NOMO-1 treated with DMSO at 0.1 percent for 48 hours (cell line): ENCODE measurements around the gene MAGI2.
"Not testable (repeated sequence)": the region's sequence is repeated elsewhere in the genome, so short reads cannot be mapped to it uniquely, and the experiment has no call there.

Experiments used
- DNase-seq: peaks from one replicate; lab custom pipeline; 2025; ENCODE audit not compliant: unreplicated experiment; lab: John Stamatoyannopoulos, UW

MAGI2 gene

GRCh38 chr7:79176859-79177477 lies 276.5 kb downstream of the MAGI2 start:
- DNase-seq = peak; percentile 81

- no peak for DNase-seq
Measured at GRCh38 chr7:79175374-79175773, 278.1 kb downstream of the MAGI2 start.

DNA sequence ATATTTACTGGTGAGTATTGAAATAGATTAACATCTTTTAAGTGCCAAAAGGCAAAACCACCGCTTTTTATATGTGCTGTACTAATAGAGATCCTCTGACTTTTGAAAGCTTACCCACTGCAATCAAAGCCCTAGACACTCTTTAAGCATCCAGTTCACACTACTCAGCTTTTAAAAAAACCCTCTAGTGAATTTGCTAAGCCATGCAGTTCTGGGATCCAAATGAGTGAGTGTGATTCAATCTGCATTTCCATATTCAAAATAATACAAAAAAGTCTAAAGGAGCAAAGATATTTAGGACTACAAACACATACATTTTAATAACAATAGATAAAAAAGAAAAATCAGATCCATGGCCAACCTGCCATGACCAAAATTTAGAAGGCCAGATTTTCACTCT lies 288.2 kb downstream of the MAGI2 start:
- DNase-seq = no peak

GRCh38 chr7:79159040-79159664 lies 294.3 kb downstream of the MAGI2 start:
- DNase-seq = no peak

DNA sequence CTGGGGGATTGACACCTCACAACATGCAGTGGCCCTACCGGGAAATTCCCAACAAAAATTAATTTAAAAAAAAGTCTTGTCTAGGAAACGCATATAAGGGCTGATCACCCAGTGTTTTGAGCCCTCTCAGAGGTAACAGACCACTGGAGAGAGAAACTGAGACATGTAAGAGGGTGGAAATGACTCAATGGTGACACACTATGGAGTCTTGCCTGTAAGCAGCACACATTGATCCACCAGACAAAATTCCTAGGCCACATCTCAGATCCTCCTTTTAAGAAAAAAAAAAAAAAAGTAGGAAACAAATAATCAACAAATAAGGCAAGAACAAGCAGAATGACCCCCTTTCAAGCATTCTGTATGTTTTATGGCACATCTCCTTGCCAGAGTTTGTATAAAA lies 296.2 kb downstream of the MAGI2 start:
- DNase-seq = no peak

DNA sequence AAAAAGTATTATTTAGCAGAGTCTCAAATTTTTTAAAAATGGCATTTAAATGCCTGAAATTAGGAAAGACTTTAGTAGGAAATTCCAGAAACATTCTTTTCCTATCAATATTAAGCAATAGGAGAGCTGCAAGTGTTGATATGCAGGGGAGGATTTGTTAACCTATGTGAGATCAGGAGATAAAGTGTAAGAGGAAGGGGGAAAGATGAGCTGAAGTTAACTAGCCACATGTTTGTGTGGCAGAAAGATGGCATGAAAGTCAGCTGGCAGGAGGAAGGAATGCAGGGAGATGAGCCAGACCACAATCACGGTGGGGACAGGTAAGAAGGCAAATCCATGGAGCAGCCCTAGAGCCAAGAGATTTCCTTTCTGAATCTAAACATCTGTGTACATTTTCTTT lies 303.6 kb downstream of the MAGI2 start:
- no peak for DNase-seq

DNA sequence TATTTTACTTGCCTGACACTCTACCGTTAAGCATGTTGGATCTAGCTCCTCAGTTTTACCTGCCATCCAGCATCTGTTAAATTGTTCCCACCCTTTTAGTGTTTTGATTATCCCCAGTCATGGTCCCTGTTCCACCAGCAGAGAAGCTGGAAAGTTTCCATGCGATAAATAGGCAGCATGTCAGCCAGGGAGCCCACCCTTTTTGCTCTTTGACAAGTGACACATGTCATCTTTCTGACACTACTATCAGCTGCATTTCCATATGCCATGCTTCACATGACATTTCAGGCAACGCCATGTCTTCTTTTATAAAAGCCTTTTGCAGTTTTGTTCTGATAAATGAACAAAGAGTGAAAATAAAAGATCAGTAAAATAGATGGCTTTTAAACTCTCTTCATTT lies 310.8 kb downstream of the MAGI2 start:
- no peak for DNase-seq

DNA sequence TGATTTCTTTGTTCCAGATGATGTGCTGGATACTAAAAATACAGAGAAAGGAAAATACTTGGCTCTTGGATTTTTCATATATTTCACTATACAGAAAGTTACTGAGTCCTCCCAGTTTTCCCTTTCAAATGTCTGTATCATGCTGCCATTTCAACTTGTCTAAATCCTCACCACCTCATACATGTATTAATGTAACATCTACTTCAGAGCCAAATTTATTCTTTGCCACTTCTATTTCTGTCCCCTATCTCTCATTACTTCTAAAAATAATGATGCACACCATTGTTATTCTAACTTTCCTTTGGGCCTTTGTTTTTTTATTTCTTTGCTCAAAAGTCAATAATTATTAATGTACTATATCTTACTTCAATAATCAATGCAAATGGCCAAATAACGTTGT lies 312.2 kb downstream of the MAGI2 start:
- DNase-seq = no peak

DNA sequence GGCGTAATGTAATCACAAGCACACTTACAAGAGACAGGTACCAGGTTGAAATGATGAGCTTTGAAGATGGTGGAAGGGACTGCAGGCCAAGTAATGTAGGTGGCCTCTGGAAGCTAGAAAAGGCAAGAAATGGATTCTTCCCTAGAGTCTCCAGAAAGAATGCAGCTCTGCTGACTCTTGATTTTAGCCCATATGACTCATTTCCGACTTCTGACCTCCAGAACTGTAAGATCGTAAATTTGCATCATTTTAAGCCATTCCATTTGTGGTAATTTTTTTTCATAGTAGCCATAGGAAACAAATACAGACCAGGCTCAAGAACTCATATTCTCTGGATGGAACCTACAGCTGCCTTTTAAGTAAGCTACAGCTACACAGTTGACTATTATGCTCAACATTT lies 315.5 kb downstream of the MAGI2 start:
- DNase-seq = peak; percentile 78

DNA sequence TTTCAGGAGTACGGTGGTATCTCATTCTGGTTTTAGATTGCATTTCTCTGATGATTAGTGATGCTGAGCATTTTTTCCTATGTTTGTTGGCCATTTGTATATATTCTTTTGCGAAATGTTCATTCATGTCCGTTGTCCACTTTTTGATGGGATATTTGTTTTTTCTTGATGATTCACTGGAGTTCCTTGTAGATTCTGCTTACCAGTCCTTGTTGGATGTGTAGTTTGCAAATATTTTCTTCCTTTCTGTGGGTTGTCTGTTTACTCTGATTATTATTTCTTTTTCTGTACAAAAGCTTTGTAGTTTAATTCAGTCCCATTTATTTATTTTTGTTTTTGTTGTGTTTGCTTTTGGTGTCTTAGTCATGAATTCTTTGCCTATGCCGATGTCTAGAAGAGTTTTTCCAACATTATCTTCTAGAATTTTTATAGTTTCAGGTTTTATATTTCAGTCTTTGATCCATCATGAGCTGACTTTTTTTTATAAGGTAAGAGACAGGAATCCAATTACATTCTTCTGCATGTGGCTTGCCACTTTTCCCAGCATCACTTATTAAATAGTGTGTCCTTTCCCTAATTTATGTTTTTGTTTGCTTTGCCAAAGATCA lies 320.5 kb downstream of the MAGI2 start:
- no peak for DNase-seq

GRCh38 chr7:79130715-79131114 lies 322.8 kb downstream of the MAGI2 start:
- no peak for DNase-seq

- no peak for DNase-seq
Measured at GRCh38 chr7:79124331-79124730, 329.1 kb downstream of the MAGI2 start.

DNA sequence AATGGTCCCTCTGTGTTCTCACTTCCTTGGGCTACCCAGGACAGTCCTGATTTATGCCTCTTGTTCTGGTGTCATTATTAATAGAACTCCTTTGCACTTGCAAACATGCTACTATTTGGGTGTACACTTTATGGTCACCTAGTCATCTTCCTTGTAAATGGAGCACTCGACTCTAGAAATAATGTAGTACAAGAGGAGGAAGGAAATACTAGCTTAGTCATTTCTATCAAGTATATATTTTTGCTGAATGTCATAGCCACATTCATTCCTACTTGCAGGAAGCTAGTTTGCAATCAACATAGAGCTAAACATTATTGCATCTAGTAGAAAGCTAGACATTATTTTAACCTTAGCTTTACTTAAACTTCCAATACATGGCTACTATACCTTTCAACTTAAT lies 335.3 kb downstream of the MAGI2 start:
- DNase-seq = peak; percentile 70

GRCh38 chr7:79096361-79096805 lies 357.1 kb downstream of the MAGI2 start:
- DNase-seq = no peak

DNA sequence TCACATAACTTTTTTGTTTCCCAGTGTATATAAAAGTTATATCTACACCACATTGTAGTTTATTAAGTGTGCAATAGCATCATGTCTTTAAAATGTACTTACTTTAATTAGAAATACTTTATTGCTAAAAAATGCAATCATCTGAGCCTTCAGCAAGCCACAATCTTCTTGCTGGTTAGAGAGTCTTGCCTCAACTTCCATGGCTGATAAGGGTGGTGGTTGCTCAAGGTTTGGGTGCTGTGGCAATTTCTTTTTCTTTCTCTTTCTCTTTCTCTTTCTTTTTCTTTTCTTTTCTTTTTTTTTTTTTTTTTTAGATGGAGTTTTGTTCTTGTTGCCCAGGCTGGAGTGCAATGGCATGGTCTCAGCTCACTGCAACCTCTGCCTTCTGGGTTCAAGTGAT lies 360.0 kb downstream of the MAGI2 start:
- no peak for DNase-seq

DNA sequence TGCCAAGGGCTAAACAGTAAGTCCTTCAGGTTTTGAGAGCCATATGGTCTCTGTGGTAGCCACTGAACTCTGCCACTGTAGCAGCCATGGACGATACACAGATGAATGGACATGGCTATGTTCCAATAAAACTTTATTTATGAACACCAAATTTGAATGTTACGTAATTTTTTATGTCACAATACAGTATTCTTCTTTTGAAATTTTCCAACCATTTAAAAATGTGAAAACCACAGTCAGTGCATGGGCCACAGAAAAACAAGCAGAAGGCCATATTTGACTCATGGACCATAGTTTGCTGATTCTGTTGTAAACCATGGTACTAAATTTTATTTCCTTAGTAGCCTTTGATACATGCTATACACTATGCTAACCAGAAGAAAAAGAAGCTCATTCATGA lies 361.8 kb downstream of the MAGI2 start:
- peak; percentile 57 for DNase-seq

DNA sequence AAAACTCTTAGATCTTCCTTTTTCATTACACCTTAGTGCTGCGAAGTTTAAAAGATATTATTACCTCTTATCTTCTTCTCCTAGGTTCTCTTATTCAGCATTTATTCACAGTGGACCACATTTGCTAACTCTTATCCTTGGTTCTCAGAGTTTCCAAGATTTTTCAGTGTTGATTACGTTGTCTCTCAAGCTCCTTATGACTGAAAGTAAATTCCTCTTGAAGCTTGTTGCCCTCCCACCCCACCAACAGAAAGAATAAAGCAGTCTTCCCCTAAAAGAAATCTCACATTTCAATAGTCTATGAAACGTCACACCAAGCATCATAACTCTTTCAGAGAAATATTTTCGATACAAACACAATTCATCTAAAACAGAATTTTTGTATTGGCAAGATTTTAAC lies 362.5 kb downstream of the MAGI2 start:
- no peak for DNase-seq

DNA sequence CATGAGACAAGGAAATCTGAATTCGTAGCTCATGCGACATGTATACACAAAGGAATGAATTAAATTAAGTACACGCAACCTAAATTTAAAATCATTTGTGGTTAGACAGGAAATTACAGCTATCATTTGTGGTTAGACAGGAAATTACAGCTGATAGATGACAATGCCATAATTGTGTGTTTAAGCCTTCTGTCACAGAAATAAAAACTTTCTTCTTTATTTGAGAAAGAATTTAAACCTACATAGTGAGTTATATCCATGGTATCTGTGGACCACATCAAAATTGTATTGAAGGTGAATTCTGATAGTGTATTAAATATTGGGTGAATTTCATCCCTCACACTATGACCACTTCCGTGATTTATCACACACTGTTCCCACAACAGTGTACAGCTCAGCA lies 362.9 kb downstream of the MAGI2 start:
- DNase-seq = peak; percentile 93

- DNase-seq = no peak
Measured at GRCh38 chr7:79084423-79084822, 369.0 kb downstream of the MAGI2 start.

DNA sequence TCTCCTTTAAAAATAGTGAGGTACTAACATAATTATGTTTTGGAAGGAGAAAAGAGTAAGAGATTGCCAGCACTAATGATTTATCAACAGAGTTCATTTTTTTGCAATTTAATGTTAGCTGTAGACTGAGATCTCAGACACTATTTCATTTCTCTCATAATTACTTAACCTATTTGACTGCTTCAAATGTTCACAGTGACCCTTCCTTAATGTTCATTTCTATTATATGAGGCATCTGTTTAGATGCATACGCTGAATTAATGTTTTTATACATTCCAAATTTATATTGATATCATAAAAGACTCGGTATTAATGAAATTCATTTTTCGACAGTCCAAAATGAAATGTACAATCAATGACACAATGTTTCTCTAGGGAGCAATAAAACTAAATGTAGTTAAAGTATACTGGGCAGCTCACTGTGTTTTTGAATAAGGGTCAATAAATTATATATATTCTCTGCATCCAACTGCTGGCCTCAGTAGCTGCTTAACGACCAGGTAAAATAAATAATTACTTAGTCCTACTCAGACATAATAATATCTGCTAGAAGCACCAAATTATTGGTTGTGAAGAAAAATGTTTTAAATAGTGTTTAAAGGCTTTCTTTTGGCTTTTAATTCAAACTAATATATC lies 373.4 kb downstream of the MAGI2 start:
- no peak for DNase-seq

DNA sequence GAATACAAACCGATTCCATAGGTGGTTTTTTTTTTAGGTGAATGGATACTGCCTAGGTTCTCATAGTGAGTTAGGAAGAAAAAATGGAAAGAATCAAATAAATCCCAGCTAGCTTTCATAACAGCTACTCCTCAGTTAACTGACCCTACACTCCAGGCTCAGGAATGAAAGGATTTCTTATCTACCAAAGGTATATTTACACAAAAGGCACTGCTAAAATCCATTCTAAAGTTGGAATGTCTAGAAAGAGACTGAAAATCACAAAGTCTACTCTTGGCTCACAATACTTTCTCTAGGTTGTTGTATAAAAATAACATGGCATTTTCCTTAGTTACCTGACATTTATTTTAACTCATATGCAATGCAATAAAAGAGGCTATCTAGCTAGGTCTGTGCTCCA lies 375.2 kb downstream of the MAGI2 start:
- no peak for DNase-seq

GRCh38 chr7:79071187-79071586 lies 382.3 kb downstream of the MAGI2 start:
- DNase-seq = not testable (repeated sequence)
